Skeletal muscle cell (primary cell): Measurements from ENCODE around the gene CRYGD.
"Not testable (repeated sequence)": the region's sequence is repeated elsewhere in the genome, so short reads cannot be mapped to it uniquely, and the experiment has no call there.

Experiments used
- DNase-seq: peaks from one replicate; pipeline ENCODE4 v3.0.0-alpha.2; 2010; ENCODE audit warnings: low read depth
- H3K4me3 ChIP-seq: 2 replicates; pipeline ENCODE4 v1.5.1; 2011; ENCODE audit warnings: low read depth, mild to moderate bottlenecking, control low read depth, low read length, moderate library complexity

The CRYGD gene

GRCh38 chr2:208134928-208135586 is 10.7 kb upstream of the CRYGD start:
- H3K4me3 ChIP-seq: no peak overlapping the region
- no peak for DNase-seq

- DNase-seq: no peak
- H3K4me3 ChIP-seq: no peak overlapping the region
These were observed 6.4 kb upstream of the CRYGD start for GRCh38 chr2:208130712-208131110.

- no peak within 1 kb of the TSS for H3K4me3 ChIP-seq
- no peak for DNase-seq
These were observed 5.7 kb upstream of the CRYGD start, which contains the start of gene CRYGC for GRCh38 chr2:208129744-208130711. CRYGC (minus strand) TSS chr2:208129828; CDS start chr2:208129792, 36 bp downstream.

- no peak for DNase-seq
- H3K4me3 ChIP-seq: no peak overlapping the region
These were observed 3.8 kb upstream of the CRYGD start for GRCh38 chr2:208128136-208128535.

- no peak overlapping the region for H3K4me3 ChIP-seq
- DNase-seq: no peak
These were observed 2.8 kb upstream of the CRYGD start for GRCh38 chr2:208127090-208127489.

GRCh38 chr2:208125251-208125650 is 927 bp upstream of the CRYGD start:
- H3K4me3 ChIP-seq: no peak overlapping the region
- DNase-seq: no peak

GRCh38 chr2:208122248-208122647 is 2.1 kb downstream of the CRYGD start:
- DNase-seq: no peak
- H3K4me3 ChIP-seq: no peak overlapping the region

GRCh38 chr2:208118918-208119317 is 5.4 kb downstream of the CRYGD start:
- no peak for DNase-seq
- H3K4me3 ChIP-seq: no peak overlapping the region

GRCh38 chr2:208117390-208117789 is 6.9 kb downstream of the CRYGD start:
- not testable (repeated sequence) for DNase-seq, H3K4me3 ChIP-seq

- DNase-seq: no peak
These were observed 11.4 kb downstream of the CRYGD start for GRCh38 chr2:208112969-208113368.

GRCh38 chr2:208112273-208112745 is 12.0 kb downstream of the CRYGD start:
- DNase-seq: not testable (repeated sequence)

More at GRCh38 chr2:208112969-208113368, 11.4 kb downstream of the CRYGD start:
- H3K4me3 ChIP-seq: no peak overlapping the region

GRCh38 chr2:208103616-208104015 is 20.7 kb downstream of the CRYGD start:
- H3K4me3 ChIP-seq: no peak overlapping the region
- DNase-seq: no peak

More at GRCh38 chr2:208112273-208112745, 12.0 kb downstream of the CRYGD start:
- not testable (repeated sequence) for H3K4me3 ChIP-seq

- H3K4me3 ChIP-seq: no peak overlapping the region
- DNase-seq: no peak
These were observed 22.4 kb downstream of the CRYGD start for GRCh38 chr2:208101716-208102631.

GRCh38 chr2:208099682-208100470 is 24.4 kb downstream of the CRYGD start:
- no peak for DNase-seq
- no peak overlapping the region for H3K4me3 ChIP-seq

GRCh38 chr2:208098701-208099100 is 25.6 kb downstream of the CRYGD start:
- DNase-seq, H3K4me3 ChIP-seq: not testable (repeated sequence)

GRCh38 chr2:208098267-208098666 is 26.1 kb downstream of the CRYGD start:
- DNase-seq: no peak
- no peak overlapping the region for H3K4me3 ChIP-seq

- DNase-seq: no peak
- H3K4me3 ChIP-seq: no peak overlapping the region
These were observed 26.5 kb downstream of the CRYGD start for GRCh38 chr2:208097801-208098200.

GRCh38 chr2:208097313-208097712 is 27.0 kb downstream of the CRYGD start:
- no peak overlapping the region for H3K4me3 ChIP-seq
- no peak for DNase-seq

GRCh38 chr2:208096080-208096479 is 28.2 kb downstream of the CRYGD start:
- DNase-seq: no peak
- H3K4me3 ChIP-seq: no peak overlapping the region
